Neuronal stem cell (in vitro differentiated cells): ENCODE measurements around the gene RGS14.
A peak's percentile ranks its signal among the peaks of the same experiment; 100 is the strongest.

ENCODE experiments used
- DNase-seq: peaks from one replicate; pipeline ENCODE4 v3.0.0-alpha.2; 2013; ENCODE audit warnings: low spot score
- H2AFZ ChIP-seq: one replicate; pipeline ENCODE4 v1.6.1; 2013; ENCODE audit warnings: mild to moderate bottlenecking, low read length, inconsistent platforms
- H2AK5ac ChIP-seq: 2 replicates; pipeline ENCODE4 v1.6.1; 2013; ENCODE audit warnings: low read depth, mild to moderate bottlenecking, inconsistent platforms, low read length, moderate library complexity, mixed read lengths
- H2BK120ac ChIP-seq: 2 replicates; pipeline ENCODE4 v1.6.1; 2013; ENCODE audit warnings: low read depth, mild to moderate bottlenecking, inconsistent platforms, low read length, moderate library complexity, mixed read lengths
- H2BK12ac ChIP-seq: one replicate; pipeline ENCODE4 v1.6.1; 2013; ENCODE audit warnings: low read length, inconsistent platforms
- H2BK15ac ChIP-seq: 2 replicates; pipeline ENCODE4 v1.6.1; 2013; ENCODE audit warnings: mild to moderate bottlenecking, low read length, inconsistent platforms, mixed read lengths
- H2BK5ac ChIP-seq: one replicate; pipeline ENCODE4 v1.6.1; 2013; ENCODE audit warnings: inconsistent platforms, mild to moderate bottlenecking, low read length, moderate library complexity
- H3K14ac ChIP-seq: one replicate; pipeline ENCODE4 v1.6.1; 2013; ENCODE audit warnings: low read length, inconsistent platforms
- H3K18ac ChIP-seq: 2 replicates; pipeline ENCODE4 v1.6.1; 2013; ENCODE audit warnings: low read length, inconsistent platforms
- H3K23ac ChIP-seq: 2 replicates; pipeline ENCODE4 v1.6.1; 2013; ENCODE audit warnings: low read depth, mild to moderate bottlenecking, mixed read lengths, low read length, inconsistent platforms; ENCODE audit not compliant: poor library complexity
- H3K27ac ChIP-seq: replicated peaks from 3 replicates; pipeline ENCODE4 v1.5.1; 2013; ENCODE audit warnings: low read length, inconsistent platforms
- H3K27me3 ChIP-seq, 3 experiments: 2 replicates each; pipeline ENCODE4 v1.6.1; 2013; ENCODE audit warnings: low read length in 3 of 3, mild to moderate bottlenecking in 2 of 3, inconsistent platforms in 1 of 3, low read depth in 1 of 3, mixed read lengths in 1 of 3, moderate library complexity in 1 of 3; ENCODE audit not compliant: control insufficient read depth in 3 of 3, insufficient read depth in 3 of 3
- H3K36me3 ChIP-seq, 2 donors: replicated peaks in 1 of 2; 2 replicates each; pipeline ENCODE4 v1.6.1; 2013; ENCODE audit warnings: low read length in 2 of 2; ENCODE audit not compliant: control insufficient read depth in 2 of 2, insufficient read depth in 2 of 2
- H3K4ac ChIP-seq: 2 replicates; pipeline ENCODE4 v1.6.1; 2013; ENCODE audit warnings: inconsistent platforms, mild to moderate bottlenecking, low read length, moderate library complexity
- H3K4me1 ChIP-seq, 2 donors: 1 replicate in 1 of 2; 2 replicates in 1 of 2; pipeline ENCODE4 v1.6.1; 2013; ENCODE audit warnings: low read length in 2 of 2, low read depth in 1 of 2; ENCODE audit not compliant: control insufficient read depth in 2 of 2, insufficient read depth in 1 of 2
- H3K4me2 ChIP-seq: one replicate; pipeline ENCODE4 v1.6.1; 2013; ENCODE audit warnings: mild to moderate bottlenecking, low read length, inconsistent platforms; ENCODE audit not compliant: insufficient read depth, poor library complexity, severe bottlenecking
- H3K4me3 ChIP-seq, 2 donors: 2 replicates each; pipeline ENCODE4 v1.5.1; 2013; ENCODE audit warnings: low read length in 2 of 2, mild to moderate bottlenecking in 2 of 2, inconsistent platforms in 1 of 2, moderate library complexity in 1 of 2
- H3K79me1 ChIP-seq: one replicate; pipeline ENCODE4 v1.6.1; 2013; ENCODE audit warnings: low read depth, mild to moderate bottlenecking, inconsistent platforms, low read length, moderate library complexity
- H3K9ac ChIP-seq: one replicate; pipeline ENCODE4 v1.6.1; 2013; ENCODE audit warnings: mild to moderate bottlenecking, low read depth, low read length, inconsistent platforms; ENCODE audit not compliant: poor library complexity
- H3K9me3 ChIP-seq, 2 donors: replicated peaks in 1 of 2; 2 replicates each; pipeline versions ENCODE3 to v1.6.1; 2013; ENCODE audit warnings: low read length in 2 of 2, mild to moderate bottlenecking in 2 of 2, inconsistent platforms in 1 of 2, low read depth in 1 of 2, mixed read lengths in 1 of 2, moderate library complexity in 1 of 2; ENCODE audit not compliant: control insufficient read depth in 2 of 2, insufficient read depth in 1 of 2
- H4K8ac ChIP-seq: one replicate; pipeline ENCODE4 v1.6.1; 2013; ENCODE audit warnings: low read depth, mild to moderate bottlenecking, inconsistent platforms, low read length, moderate library complexity
- H4K91ac ChIP-seq: one replicate; pipeline ENCODE4 v1.6.1; 2013; ENCODE audit warnings: low read length, low read depth, mild to moderate bottlenecking, inconsistent platforms; ENCODE audit not compliant: poor library complexity
- WGBS, 2 donors: extraction: QIAGEN DNeasy Blood & Tissue Kit; methylation state at CpG; one replicate each; pipeline ENCODE4 v1.1.7; 2013; ENCODE audit warnings: missing lambda C conversion rate in 2 of 2, mixed read lengths in 1 of 2; ENCODE audit not compliant: insufficient read length in 2 of 2, insufficient replicate concordance in 1 of 2; ENCODE audit errors: extremely low coverage in 2 of 2; 5-methylcytosine and 5-hydroxymethylcytosine counted together

Gene RGS14

GRCh38 chr5:177336112-177336511 is 21.6 kb upstream of the RGS14 start:
- H3K23ac ChIP-seq = no peak overlapping the region
- no peak overlapping the region for H3K4me2 ChIP-seq
- H3K27me3 ChIP-seq = no peaks in the 10 kb centered on the region
- H3K36me3 ChIP-seq = peaks cover 42 to 89% of the 10 kb centered on the region in 2 donors
- no peak overlapping the region for H2BK120ac ChIP-seq
- H2AFZ ChIP-seq = no peak overlapping the region
- H3K14ac ChIP-seq = no peak overlapping the region
- no peak overlapping the region for H3K18ac ChIP-seq
- no peak overlapping the region for H2BK5ac ChIP-seq
- H2AK5ac ChIP-seq = no peak overlapping the region
- H3K9me3 ChIP-seq = no peaks in the 10 kb centered on the region
- no peak overlapping the region for H2BK12ac ChIP-seq
- peaks cover 6% of the 10 kb centered on the region for H3K79me1 ChIP-seq
- H3K4me1 ChIP-seq = no peaks in the 10 kb centered on the region
- no peak for DNase-seq
- no peak overlapping the region for H3K9ac ChIP-seq
- H4K91ac ChIP-seq = no peak overlapping the region
- H3K4ac ChIP-seq = no peak overlapping the region
- no peak overlapping the region for H3K4me3 ChIP-seq
- H3K27ac ChIP-seq = no peak overlapping the region
- H2BK15ac ChIP-seq = no peak overlapping the region
- no CpG with 5 or more reads among the region's 12 CpGs for WGBS, 2 donors
- no peak overlapping the region for H4K8ac ChIP-seq

DNA sequence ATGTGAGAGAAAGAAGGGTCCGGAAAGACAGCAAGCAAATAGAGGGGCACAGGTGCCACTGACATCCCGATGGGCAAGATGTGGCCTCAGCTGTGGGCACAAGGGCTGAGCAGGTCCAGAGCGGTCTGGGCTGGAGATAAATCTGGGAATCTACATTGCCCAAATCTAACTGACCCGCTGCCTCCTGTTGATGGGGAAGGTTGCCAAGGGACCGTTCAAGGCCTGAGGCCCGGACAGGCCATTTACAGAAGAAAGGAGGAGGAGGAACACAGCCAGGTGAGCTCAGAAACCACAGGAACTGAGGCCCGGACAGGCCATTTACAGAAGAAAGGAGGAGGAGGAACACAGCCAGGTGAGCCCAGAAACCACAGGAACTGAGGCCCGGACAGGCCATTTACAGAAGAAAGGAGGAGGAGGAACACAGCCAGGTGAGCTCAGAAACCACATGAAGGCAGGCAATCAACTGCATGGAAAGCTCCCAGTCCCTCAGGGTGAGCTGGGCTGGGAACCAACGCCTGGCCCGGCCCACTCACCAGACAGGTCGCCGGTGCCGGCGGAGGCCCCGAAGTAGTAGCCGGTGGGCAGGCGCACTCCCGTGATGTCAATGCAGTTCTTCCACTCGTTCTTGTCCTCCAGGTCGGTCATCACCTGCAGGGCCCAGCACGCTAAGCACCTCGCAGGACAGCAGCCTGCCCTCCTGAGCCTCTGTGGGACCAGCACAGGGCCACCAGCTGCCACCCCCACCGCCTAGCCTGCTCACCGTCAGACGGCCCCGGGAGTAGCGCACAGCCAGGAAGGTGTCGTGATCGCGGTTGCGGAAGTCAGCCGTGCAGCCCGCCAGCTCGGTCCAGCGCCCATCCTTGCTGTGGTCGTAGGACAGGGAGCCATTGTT is 20.9 kb upstream of the RGS14 start:
- Histone ChIP-seq H2AFZ (no peak overlapping the region), H3K79me1 (peaks cover 6% of the 10 kb centered on the region), H3K27ac (no peak overlapping the region), H3K9me3 (no peaks in the 10 kb centered on the region), H3K9ac (peak overlapping the region; percentile 70), H2BK120ac (no peak overlapping the region), H4K91ac (peak overlapping the region; percentile 43), H4K8ac (no peak overlapping the region), H3K14ac (no peak overlapping the region), H3K4ac (no peak overlapping the region), H2BK12ac (no peak overlapping the region), H3K27me3 (no peaks in the 10 kb centered on the region), H3K18ac (no peak overlapping the region), H2AK5ac (no peak overlapping the region), H3K4me1 (no peaks in the 10 kb centered on the region), H2BK15ac (no peak overlapping the region), H2BK5ac (no peak overlapping the region), H3K36me3 (peaks cover 42 to 89% of the 10 kb centered on the region in 2 donors), H3K23ac (peak overlapping the region; percentile 85), H3K4me3 (peak overlapping the region in 1 of 2 donors; percentile 37), H3K4me2 (no peak overlapping the region)
- DNase-seq = no peak
- no CpG with 5 or more reads among the region's 36 CpGs for WGBS, 2 donors

- Histone ChIP-seq H2BK12ac (no peak overlapping the region), H3K27ac (no peak overlapping the region), H3K4me1 (no peaks in the 10 kb centered on the region), H3K23ac (peak overlapping the region; percentile 73), H2BK15ac (no peak overlapping the region), H2BK120ac (no peak overlapping the region), H3K27me3 (no peaks in the 10 kb centered on the region), H3K14ac (no peak overlapping the region), H3K4me3 (no peak overlapping the region), H3K9me3 (no peaks in the 10 kb centered on the region), H4K8ac (no peak overlapping the region), H3K9ac (peak overlapping the region; percentile 21), H4K91ac (no peak overlapping the region), H2BK5ac (no peak overlapping the region), H3K4ac (no peak overlapping the region), H3K4me2 (no peak overlapping the region), H2AK5ac (no peak overlapping the region), H2AFZ (no peak overlapping the region), H3K79me1 (peaks cover 6% of the 10 kb centered on the region), H3K18ac (no peak overlapping the region), H3K36me3 (peaks cover 36 to 84% of the 10 kb centered on the region in 2 donors)
- DNase-seq = no peak
- no CpG with 5 or more reads among the region's 22 CpGs for WGBS, 2 donors
Measured at GRCh38 chr5:177338251-177339106, 19.2 kb upstream of the RGS14 start.

DNA sequence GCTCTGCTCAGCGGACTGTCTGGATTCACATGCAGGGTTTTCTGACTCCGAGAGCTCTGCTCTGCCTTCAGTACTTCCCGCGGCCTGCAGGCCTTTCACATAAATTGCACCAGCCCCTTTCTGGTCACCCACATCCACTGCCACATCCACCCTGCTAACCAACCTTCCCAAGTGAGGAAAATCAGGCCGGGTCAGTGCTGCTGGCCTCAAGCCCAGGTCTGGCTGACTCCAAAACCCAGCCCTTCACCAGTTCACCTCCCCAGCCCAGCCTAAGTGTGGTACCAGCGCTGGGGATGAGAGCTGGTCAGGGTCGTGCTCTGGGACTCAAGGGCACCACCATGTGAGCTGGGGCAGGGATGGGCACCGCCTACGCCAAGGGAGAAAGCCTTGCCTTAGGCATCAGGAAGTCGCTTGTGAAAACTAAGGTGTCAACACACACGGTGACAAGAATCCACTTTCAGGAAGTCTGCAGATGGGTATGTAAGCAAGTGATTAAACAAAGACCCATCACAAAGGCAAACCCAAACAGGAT is 18.6 kb upstream of the RGS14 start:
- no peak overlapping the region for H3K4me3 ChIP-seq
- no peak for DNase-seq
- no peak overlapping the region for H2BK12ac ChIP-seq
- WGBS, 2 donors = no CpG with 5 or more reads among the region's 11 CpGs
- H3K18ac ChIP-seq = no peak overlapping the region
- H3K14ac ChIP-seq = no peak overlapping the region
- no peak overlapping the region for H4K8ac ChIP-seq
- H2BK5ac ChIP-seq = no peak overlapping the region
- no peak overlapping the region for H2BK15ac ChIP-seq
- no peaks in the 10 kb centered on the region for H3K27me3 ChIP-seq
- no peak overlapping the region for H3K23ac ChIP-seq
- no peak overlapping the region for H2AFZ ChIP-seq
- H3K9me3 ChIP-seq = no peaks in the 10 kb centered on the region
- H3K9ac ChIP-seq = no peak overlapping the region
- no peak overlapping the region for H3K4ac ChIP-seq
- H4K91ac ChIP-seq = no peak overlapping the region
- H3K4me1 ChIP-seq = no peaks in the 10 kb centered on the region
- H3K79me1 ChIP-seq = peaks cover 6% of the 10 kb centered on the region
- H3K36me3 ChIP-seq = peaks cover 29 to 81% of the 10 kb centered on the region in 2 donors
- no peak overlapping the region for H3K27ac ChIP-seq
- H2BK120ac ChIP-seq = no peak overlapping the region
- no peak overlapping the region for H3K4me2 ChIP-seq
- no peak overlapping the region for H2AK5ac ChIP-seq
